Transverse colon (tissue), 3 donors: ENCODE data around the gene TNS3.

Experiments used
- CTCF ChIP-seq, 5 experiments: fragments of 200-600 bp in 3 of 5; fragments of 450-650 bp in 2 of 5; sonication (generic) in 3 of 5; IDR thresholded peaks; 1 replicate in 2 of 5; 2 replicates in 3 of 5; pipeline ENCODE4 v1.5.1; 2016 to 2017; ENCODE audit warnings: antibody characterized with exemption in 5 of 5, inconsistent platforms in 3 of 5, mild to moderate bottlenecking in 2 of 5, moderate library complexity in 1 of 5
- EP300 ChIP-seq: sonication (generic); formaldehyde crosslinking; IDR thresholded peaks from one replicate; pipeline ENCODE4 v1.6.1; 2017; ENCODE audit warnings: antibody characterized with exemption, low read depth
- POLR2A ChIP-seq: fragments of 450-650 bp; IDR thresholded peaks from one replicate; pipeline ENCODE4 v1.6.1; 2016; ENCODE audit warnings: antibody characterized with exemption, mild to moderate bottlenecking, moderate library complexity

GRCh38 chr7:47516386-47516785, 65.5 kb downstream of the TNS3 start:
- TF ChIP-seq CTCF (IDR thresholded peaks at IDR 0.05) = no peak
- no peak for TF ChIP-seq POLR2A
- TF ChIP-seq EP300 = no peak
